Caco-2 (cell line): ENCODE measurements around the gene PRPH. TPM values are rescaled to one million over a fixed set of nuclear protein-coding genes. Genes with fewer than 3 reads are reported as not detected.
"Not testable (repeated sequence)": the region's sequence is repeated elsewhere in the genome, so short reads cannot be mapped to it uniquely, and the experiment has no call there.

Experiments
- BruUV-seq: library from RNA; stranded (reverse); fragments of 400-500 nt; replicated peaks from 2 replicates; lab custom pipeline; 2021; lab: Mats Ljungman, UMichigan
- CTCF ChIA-PET: fragments of 300-600 bp; sonication (Branson Sonifier 250); formaldehyde crosslinking; loops from one replicate; lab custom pipeline; 2022; ENCODE audit warnings: antibody characterized with exemption; lab: Charles Lee
- POLR2A ChIA-PET: fragments of 300-600 bp; sonication (Branson Sonifier 250); formaldehyde crosslinking; loops from one replicate; lab custom pipeline; 2022; ENCODE audit warnings: antibody characterized with exemption; lab: Charles Lee
- DNase-seq, 2 experiments: peaks; one replicate each; pipeline versions ENCODE4 v3.0.0 to v3.0.0-alpha.2; 2020 to 2022
- H3K27me3 ChIP-seq: replicated peaks from 2 replicates; pipeline ENCODE4 v1.6.0; 2011; ENCODE audit warnings: low read length; ENCODE audit not compliant: control insufficient read depth, insufficient read depth
- H3K36me3 ChIP-seq: 2 replicates; pipeline ENCODE4 v1.5.1; 2011; ENCODE audit warnings: low read length; ENCODE audit not compliant: control insufficient read depth, insufficient read depth
- H3K4me1 ChIP-seq: fragments of 250-450 bp; sonication (Bioruptor Pico); 2 replicates; pipeline ENCODE4 v1.5.1; 2020; ENCODE audit warnings: mild to moderate bottlenecking
- H3K4me3 ChIP-seq: 2 replicates; pipeline ENCODE4 v1.5.1; 2011; ENCODE audit warnings: low read depth, mild to moderate bottlenecking, control low read depth, low read length
- H3K9me3 ChIP-seq: fragments of 250-450 bp; sonication (Bioruptor Pico); 2 replicates; pipeline ENCODE4 v1.5.1; 2020; ENCODE audit warnings: mild to moderate bottlenecking, moderate library complexity
- H3K27ac Mint-ChIP-seq: one replicate; pipeline ENCODE4 v1.8.0; 2022; ENCODE audit warnings: mixed read lengths; ENCODE audit not compliant: unreplicated experiment
- H3K27me3 Mint-ChIP-seq: one replicate; pipeline ENCODE4 v1.8.0; 2022; ENCODE audit warnings: mixed read lengths; ENCODE audit not compliant: insufficient read depth, unreplicated experiment
- H3K36me3 Mint-ChIP-seq: one replicate; pipeline ENCODE4 v1.8.0; 2022; ENCODE audit warnings: mild to moderate bottlenecking, mixed read lengths; ENCODE audit not compliant: insufficient read depth, unreplicated experiment
- H3K4me1 Mint-ChIP-seq: one replicate; pipeline ENCODE4 v1.8.0; 2022; ENCODE audit warnings: low read depth, mixed read lengths; ENCODE audit not compliant: unreplicated experiment
- H3K4me3 Mint-ChIP-seq: one replicate; pipeline ENCODE4 v1.8.0; 2022; ENCODE audit warnings: mild to moderate bottlenecking, moderate library complexity, mixed read lengths; ENCODE audit not compliant: unreplicated experiment
- H3K9me3 Mint-ChIP-seq: one replicate; pipeline ENCODE4 v1.8.0; 2022; ENCODE audit warnings: mixed read lengths; ENCODE audit not compliant: unreplicated experiment
- CTCF ChIP-seq, 2 experiments: fragments of 200-600 bp in 1 of 2; IDR thresholded peaks; 1 replicate in 1 of 2; 2 replicates in 1 of 2; pipeline versions ENCODE4 v1.5.1 to v1.8.0; 2011 to 2022; ENCODE audit warnings: antibody characterized with exemption in 1 of 2, control low read depth in 1 of 2, inconsistent platforms in 1 of 2, low read depth in 1 of 2, low read length in 1 of 2, mild to moderate bottlenecking in 1 of 2, moderate library complexity in 1 of 2; ENCODE audit not compliant: insufficient read depth in 1 of 2, severe bottlenecking in 1 of 2, unreplicated experiment in 1 of 2
- intact Hi-C: fragments of 100-400 bp; cut with micrococcal nuclease; formaldehyde crosslinking; loops from one replicate; pipeline ENCODE4 v1.10.0; 2022; ENCODE audit not compliant: unreplicated experiment
- total RNA-seq: library from RNA; stranded (reverse); gene quantifications from 2 replicates; pipeline ENCODE4 v1.2.3, GENCODE V29; 2022

The PRPH gene
- total RNA-seq, 1 experiment from 2014 or later = 4.9 TPM

GRCh38 chr12:49282302-49282701 is 12.6 kb upstream of the PRPH start:
- no TSS peak for BruUV-seq
- H3K4me3 Mint-ChIP-seq = no peak overlapping the region
- ChIA-PET CTCF (interaction anchor here (0.7 to 1.3 kb wide), 4 partner anchors 12 to 65 kb away, joined by 3 to 12 read pairs (median 4); no protein-coding TSS in a partner anchor), POLR2A (interaction anchor here (0.5 kb wide), 1 partner anchor 32 kb away, joined by 3 read pairs; no protein-coding TSS in a partner anchor)
- no peak overlapping the region for H3K4me3 ChIP-seq
- H3K27ac Mint-ChIP-seq = no peak overlapping the region
- H3K4me1 Mint-ChIP-seq = peaks cover 13% of the 10 kb centered on the region
- no peaks in the 10 kb centered on the region for H3K27me3 ChIP-seq
- H3K4me1 ChIP-seq = peaks cover 15% of the 10 kb centered on the region
- no peak for DNase-seq
- TF ChIP-seq CTCF (IDR thresholded peaks at IDR 0.05; ENCODE audit: insufficient read depth in 1 of 2, low read depth in 1 of 2, low read length in 1 of 2, severe bottlenecking in 1 of 2, unreplicated experiment in 1 of 2) = no peak
- H3K9me3 ChIP-seq = no peaks in the 10 kb centered on the region
- H3K9me3 Mint-ChIP-seq = no peaks in the 10 kb centered on the region
- H3K36me3 Mint-ChIP-seq = no peaks in the 10 kb centered on the region
- intact Hi-C loops = no loop called here
- H3K27me3 Mint-ChIP-seq = no peaks in the 10 kb centered on the region
- H3K36me3 ChIP-seq = no peaks in the 10 kb centered on the region

GRCh38 chr12:49282740-49283375 is 12.1 kb upstream of the PRPH start:
- H3K4me3 Mint-ChIP-seq, H3K36me3 Mint-ChIP-seq, intact Hi-C loops, H3K27me3 ChIP-seq, H3K4me3 ChIP-seq, DNase-seq, POLR2A ChIA-PET, H3K9me3 Mint-ChIP-seq, BruUV-seq, H3K27ac Mint-ChIP-seq, H3K36me3 ChIP-seq, H3K9me3 ChIP-seq, H3K27me3 Mint-ChIP-seq: not testable (repeated sequence)
- H3K4me1 ChIP-seq = peaks cover 15% of the 10 kb centered on the region
- peaks cover 15% of the 10 kb centered on the region for H3K4me1 Mint-ChIP-seq
- CTCF ChIA-PET = interaction anchor here (0.7 to 1.3 kb wide), 4 partner anchors 12 to 65 kb away, joined by 3 to 12 read pairs (median 4); no protein-coding TSS in a partner anchor

GRCh38 chr12:49283541-49284429 is 11.2 kb upstream of the PRPH start:
- H3K4me3 ChIP-seq = no peak overlapping the region
- peaks cover 15% of the 10 kb centered on the region for H3K4me1 ChIP-seq
- intact Hi-C loops = no loop called here
- POLR2A ChIA-PET = no interaction called here
- CTCF ChIA-PET = interaction anchor here (1.0 to 2.1 kb wide), 2 partner anchors 13 to 64 kb away, joined by 3 to 8 read pairs; no protein-coding TSS in a partner anchor
- no peak overlapping the region for H3K4me3 Mint-ChIP-seq
- no peaks in the 10 kb centered on the region for H3K36me3 Mint-ChIP-seq
- H3K36me3 ChIP-seq = no peaks in the 10 kb centered on the region
- H3K9me3 ChIP-seq = no peaks in the 10 kb centered on the region
- no peaks in the 10 kb centered on the region for H3K9me3 Mint-ChIP-seq
- no peak overlapping the region for H3K27ac Mint-ChIP-seq
- BruUV-seq = no TSS peak
- peak in 1 of 2 experiments; percentile 33 for DNase-seq
- peaks cover 3% of the 10 kb centered on the region for H3K27me3 Mint-ChIP-seq
- TF ChIP-seq CTCF (IDR thresholded peaks at IDR 0.05; ENCODE audit: insufficient read depth in 1 of 2, low read depth in 1 of 2, low read length in 1 of 2, severe bottlenecking in 1 of 2, unreplicated experiment in 1 of 2) = no peak
- H3K4me1 Mint-ChIP-seq = peaks cover 19% of the 10 kb centered on the region
- no peaks in the 10 kb centered on the region for H3K27me3 ChIP-seq
